NCI-H446 treated with DMSO at 0.1 percent for 48 hours (cell line): Measurements from ENCODE around the gene CNOT6.
"Not testable (repeated sequence)": the region's sequence is repeated elsewhere in the genome, so short reads cannot be mapped to it uniquely, and the experiment has no call there.

Experiments used
- DNase-seq: peaks from one replicate; lab custom pipeline; 2025; lab: John Stamatoyannopoulos, UW

CNOT6 gene

GRCh38 chr5:180521101-180521500 is 26.9 kb downstream of the CNOT6 start:
- DNase-seq: no peak

- no peak for DNase-seq
Observed at GRCh38 chr5:180521591-180521990, 27.4 kb downstream of the CNOT6 start.

- no peak for DNase-seq
Observed at GRCh38 chr5:180522330-180522729, 28.2 kb downstream of the CNOT6 start.

- DNase-seq: no peak
Observed at GRCh38 chr5:180523629-180524466, 29.7 kb downstream of the CNOT6 start.

- DNase-seq: no peak
Observed at GRCh38 chr5:180525399-180525798, 31.2 kb downstream of the CNOT6 start.

- no peak for DNase-seq
Observed at GRCh38 chr5:180526269-180526668, 32.1 kb downstream of the CNOT6 start.

- DNase-seq: no peak
Observed at GRCh38 chr5:180527659-180528058, 33.5 kb downstream of the CNOT6 start.

- not testable (repeated sequence) for DNase-seq
Observed at GRCh38 chr5:180531036-180531585, 36.9 kb downstream of the CNOT6 start.

GRCh38 chr5:180532268-180532667 is 38.1 kb downstream of the CNOT6 start:
- DNase-seq: no peak

DNA sequence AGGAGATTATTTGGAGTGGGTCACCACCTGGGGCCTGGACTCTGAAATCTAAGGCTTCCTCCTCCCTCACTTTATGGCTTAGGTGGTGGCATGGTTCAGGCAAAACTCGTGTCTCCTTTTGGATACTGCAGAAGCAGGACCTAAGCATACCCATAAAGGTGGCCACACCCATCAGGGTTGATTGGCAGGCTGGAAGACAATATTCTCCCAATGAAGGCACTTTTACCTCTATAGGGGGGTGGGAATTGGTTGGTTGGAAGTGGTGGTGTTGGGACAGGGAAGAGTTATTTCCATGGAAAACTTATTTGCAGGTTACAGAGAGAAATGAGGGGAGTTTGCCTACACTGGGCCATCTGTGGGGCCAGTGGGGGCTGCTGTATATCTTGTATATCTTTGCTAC is 39.7 kb downstream of the CNOT6 start:
- no peak for DNase-seq

DNA sequence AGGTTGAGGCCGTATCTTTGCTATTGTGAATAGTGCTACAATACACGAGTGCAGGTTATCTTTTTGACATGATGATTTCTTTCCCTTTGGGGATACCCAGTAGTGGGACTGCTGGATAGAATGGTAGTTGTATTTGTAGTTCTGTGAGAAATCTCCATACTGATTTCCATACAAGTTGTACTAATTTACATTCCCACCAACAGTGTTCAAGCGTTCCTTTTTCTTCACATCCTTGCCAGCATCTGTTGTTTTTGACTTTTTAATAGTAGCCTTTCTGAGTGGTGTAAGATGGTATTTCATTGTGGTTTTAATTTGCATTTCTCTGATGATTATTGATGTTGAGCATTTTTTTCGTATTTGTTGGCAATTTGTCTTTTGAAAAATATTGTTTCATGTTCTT is 41.4 kb downstream of the CNOT6 start:
- DNase-seq: no peak

DNA sequence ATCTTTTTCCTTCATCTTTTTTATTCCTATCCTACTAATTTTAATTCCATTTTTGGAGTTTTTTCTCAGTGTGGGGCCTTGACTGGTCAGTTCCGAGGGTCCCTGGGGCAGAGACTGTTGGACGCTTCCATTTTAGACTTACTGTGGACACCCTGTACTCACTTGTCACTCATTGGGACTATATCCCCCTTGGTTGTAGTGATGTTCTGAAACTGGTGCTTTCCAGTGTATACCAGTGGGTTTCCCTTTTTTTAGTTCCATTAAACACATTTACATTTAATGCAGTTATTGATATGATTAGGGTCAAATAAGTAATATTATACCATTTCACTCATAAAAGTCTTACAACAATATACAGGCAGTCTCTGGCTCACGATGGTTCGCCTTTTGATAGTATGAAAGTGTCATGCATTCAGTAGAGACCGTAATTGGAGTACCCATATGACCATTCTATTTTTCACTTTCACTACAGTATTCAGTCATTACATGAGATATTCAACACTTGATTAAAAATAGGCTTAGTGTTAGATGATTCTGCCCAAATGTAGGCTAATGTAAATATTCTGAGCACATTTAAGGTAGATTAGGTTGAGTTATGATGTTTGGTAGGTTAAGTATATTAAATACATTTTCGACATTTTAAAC is 46.0 kb downstream of the CNOT6 start:
- DNase-seq: no peak

- DNase-seq: no peak
Observed at GRCh38 chr5:180541710-180542109, 47.5 kb downstream of the CNOT6 start.

- no peak for DNase-seq
Observed at GRCh38 chr5:180545248-180545647, 51.1 kb downstream of the CNOT6 start.

GRCh38 chr5:180548563-180548962 is 54.4 kb downstream of the CNOT6 start:
- no peak for DNase-seq

GRCh38 chr5:180553530-180553929 is 59.4 kb downstream of the CNOT6 start:
- no peak for DNase-seq

DNA sequence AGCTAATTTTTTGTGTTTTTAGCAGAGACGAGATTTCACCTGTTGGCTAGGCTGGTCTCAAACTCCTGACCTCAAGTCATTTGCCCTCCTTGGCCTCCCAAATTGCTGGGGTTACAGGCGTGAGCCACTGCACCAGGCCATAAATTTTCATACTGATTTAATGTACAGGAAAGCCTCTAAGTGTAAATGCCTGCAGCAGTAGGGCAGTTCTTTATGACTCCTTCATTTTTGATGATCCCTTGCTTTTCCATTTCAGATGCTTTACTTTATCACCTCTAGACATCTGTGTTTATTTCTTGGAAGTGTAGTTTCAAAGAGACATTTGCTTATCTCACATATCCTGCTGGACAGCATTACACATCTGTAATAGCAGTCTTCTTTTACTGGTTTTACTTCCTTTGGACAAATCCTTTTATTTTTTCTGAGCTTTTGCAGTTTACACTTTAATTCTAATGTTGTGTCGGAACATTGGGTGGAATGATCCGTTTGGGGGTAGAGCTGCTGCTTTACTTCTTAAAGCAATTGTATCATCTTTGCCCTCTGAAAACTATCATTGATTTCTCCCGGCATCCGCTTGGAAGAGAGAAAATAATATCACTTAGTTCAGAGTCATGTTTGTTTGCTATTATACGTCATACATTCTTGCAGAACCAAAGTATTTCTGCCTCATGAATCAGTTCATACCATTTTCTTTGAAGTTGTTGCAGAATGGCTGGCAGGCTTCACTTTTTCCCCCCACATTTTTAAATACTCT is 61.2 kb downstream of the CNOT6 start:
- DNase-seq: no peak

DNA sequence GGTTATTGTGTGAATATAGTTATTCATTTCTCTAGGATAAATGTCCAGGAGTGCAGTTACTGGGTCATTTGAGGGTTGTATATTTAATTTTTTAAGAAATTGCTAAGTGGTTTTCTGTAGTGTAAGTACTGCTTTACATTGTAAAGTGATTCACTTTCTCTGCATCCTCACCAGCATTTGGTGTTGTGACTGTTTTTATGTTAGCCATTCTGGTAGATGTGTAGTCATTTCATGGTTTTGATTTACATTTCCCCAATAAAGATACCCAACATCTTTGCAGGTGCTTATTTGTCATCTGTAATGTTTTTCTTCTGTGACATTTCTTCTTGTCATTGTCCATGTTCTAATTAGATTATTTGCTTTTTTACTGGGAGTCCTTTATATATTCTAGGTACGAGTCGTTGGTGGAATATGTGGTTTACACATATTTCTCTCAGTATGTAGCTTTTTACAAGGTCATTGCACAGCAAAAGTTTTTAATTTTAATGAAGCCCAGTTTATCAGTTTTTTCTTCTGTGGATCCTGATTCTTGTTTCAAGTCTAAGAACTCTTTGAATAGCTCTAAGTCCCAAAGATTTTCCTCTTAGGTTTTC is 63.1 kb downstream of the CNOT6 start:
- no peak for DNase-seq

DNA sequence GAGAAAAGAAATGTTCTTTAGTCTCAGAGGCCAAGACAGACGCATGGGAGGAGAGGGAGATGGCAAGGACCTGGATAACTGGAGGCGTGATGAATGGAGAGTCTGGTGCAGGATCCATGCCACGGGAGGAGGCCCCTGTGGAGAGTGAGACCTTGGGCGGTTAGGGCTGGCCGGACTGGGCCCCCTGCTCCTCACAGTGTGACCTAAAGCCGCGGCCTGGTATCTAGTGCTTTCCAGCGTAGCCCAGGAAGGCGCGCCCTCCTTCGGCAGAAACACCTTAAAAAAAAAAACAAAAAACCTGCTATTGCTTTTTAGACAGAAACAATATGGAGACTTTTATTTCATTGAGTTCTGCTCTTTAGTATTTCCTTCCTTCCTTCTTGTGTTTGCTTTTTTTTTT is 64.1 kb downstream of the CNOT6 start:
- DNase-seq: no peak

DNA sequence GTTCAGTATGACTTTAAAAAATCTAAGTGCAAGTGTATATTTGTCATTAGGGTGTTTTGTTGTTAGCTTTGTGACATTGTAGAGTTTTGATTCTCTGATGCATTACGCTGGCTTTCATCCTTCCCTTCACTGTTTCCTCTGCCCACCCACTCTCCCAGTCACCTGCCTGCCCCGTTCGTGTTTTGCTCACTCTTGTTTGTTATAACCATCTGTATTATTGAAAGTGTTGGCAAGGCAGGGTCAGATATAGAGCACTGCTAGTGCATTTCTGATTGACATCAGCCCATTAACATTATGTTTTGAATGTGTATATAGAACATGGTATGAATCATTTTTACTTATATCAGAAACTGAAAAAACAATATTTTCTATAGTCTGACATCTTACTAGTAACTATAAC is 69.8 kb downstream of the CNOT6 start:
- no peak for DNase-seq

DNA sequence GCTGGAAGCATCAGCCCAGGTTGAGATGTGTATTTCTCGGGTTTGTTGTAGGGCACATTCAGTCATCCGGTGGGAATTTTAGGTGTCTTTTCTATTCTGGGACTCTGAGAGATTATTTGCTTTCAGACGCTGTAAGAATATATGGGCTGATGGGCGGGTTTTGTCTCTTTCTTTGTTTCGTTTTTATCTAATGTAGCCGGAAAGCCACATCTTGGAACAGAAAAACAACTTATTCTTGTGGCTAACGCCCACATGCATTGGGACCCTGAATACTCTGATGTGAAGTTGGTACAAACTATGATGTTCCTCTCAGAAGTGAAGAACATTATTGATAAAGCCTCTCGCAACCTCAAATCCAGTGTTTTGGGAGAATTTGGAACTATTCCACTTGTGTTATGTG is 74.7 kb downstream of the CNOT6 start:
- DNase-seq: no peak

GRCh38 chr5:180575571-180575970 is 81.4 kb downstream of the CNOT6 start:
- no peak for DNase-seq
